GM10248 (cell line): Measurements from ENCODE around the gene STRADB.
"Not testable (repeated sequence)": the region's sequence is repeated elsewhere in the genome, so short reads cannot be mapped to it uniquely, and the experiment has no call there.

Source experiments
- CTCF ChIA-PET: fragments of 300-600 bp; sonication (Branson Sonifier 250); formaldehyde crosslinking; extraction: SDS; loops from one replicate; lab custom pipeline; 2021; ENCODE audit warnings: antibody characterized with exemption; lab: Yijun Ruan, JAX
- POLR2A ChIA-PET: fragments of 350-650 bp; sonication (Branson Sonifier 250); formaldehyde crosslinking; extraction: SDS; loops from one replicate; lab custom pipeline; 2020; ENCODE audit warnings: antibody characterized with exemption; lab: Yijun Ruan, JAX
- DNase-seq: peaks from one replicate; pipeline ENCODE4 v3.0.0; 2012; ENCODE audit errors: extremely low spot score
- TF ChIP-seq, protein P1 (sequence below): IDR thresholded peaks from 2 replicates; pipeline ENCODE4 v1.5.1; 2012; ENCODE audit warnings: mild to moderate bottlenecking, low read depth; ENCODE audit errors: extremely low read depth, missing control alignments, control extremely low read depth

Gene STRADB

GRCh38 chr2:201414099-201415023 lies 37.2 kb upstream of the STRADB start:
- CTCF ChIA-PET: interaction anchor here (0.8 to 1.4 kb wide), 5 partner anchors 9 to 182 kb away, joined by 3 to 7 read pairs (median 4); no protein-coding TSS in a partner anchor

GRCh38 chr2:201415149-201415548 lies 36.4 kb upstream of the STRADB start:
- no peak for DNase-seq
- TF ChIP-seq, protein P1, sequence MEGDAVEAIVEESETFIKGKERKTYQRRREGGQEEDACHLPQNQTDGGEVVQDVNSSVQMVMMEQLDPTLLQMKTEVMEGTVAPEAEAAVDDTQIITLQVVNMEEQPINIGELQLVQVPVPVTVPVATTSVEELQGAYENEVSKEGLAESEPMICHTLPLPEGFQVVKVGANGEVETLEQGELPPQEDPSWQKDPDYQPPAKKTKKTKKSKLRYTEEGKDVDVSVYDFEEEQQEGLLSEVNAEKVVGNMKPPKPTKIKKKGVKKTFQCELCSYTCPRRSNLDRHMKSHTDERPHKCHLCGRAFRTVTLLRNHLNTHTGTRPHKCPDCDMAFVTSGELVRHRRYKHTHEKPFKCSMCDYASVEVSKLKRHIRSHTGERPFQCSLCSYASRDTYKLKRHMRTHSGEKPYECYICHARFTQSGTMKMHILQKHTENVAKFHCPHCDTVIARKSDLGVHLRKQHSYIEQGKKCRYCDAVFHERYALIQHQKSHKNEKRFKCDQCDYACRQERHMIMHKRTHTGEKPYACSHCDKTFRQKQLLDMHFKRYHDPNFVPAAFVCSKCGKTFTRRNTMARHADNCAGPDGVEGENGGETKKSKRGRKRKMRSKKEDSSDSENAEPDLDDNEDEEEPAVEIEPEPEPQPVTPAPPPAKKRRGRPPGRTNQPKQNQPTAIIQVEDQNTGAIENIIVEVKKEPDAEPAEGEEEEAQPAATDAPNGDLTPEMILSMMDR: no peak
- POLR2A ChIA-PET: no interaction called here
- CTCF ChIA-PET: interaction anchor here (1.0 to 1.3 kb wide), 2 partner anchors 10 to 183 kb away, joined by 3 to 4 read pairs; no protein-coding TSS in a partner anchor

More at GRCh38 chr2:201414099-201415023, 37.2 kb upstream of the STRADB start:
- TF ChIP-seq, protein P1: no peak
- POLR2A ChIA-PET: no interaction called here
- peak; percentile 27 for DNase-seq

GRCh38 chr2:201419057-201419635 lies 32.4 kb upstream of the STRADB start:
- ChIA-PET CTCF (no interaction called here), POLR2A (no interaction called here)
- DNase-seq: no peak
- TF ChIP-seq, protein P1: peak; percentile 23

DNA sequence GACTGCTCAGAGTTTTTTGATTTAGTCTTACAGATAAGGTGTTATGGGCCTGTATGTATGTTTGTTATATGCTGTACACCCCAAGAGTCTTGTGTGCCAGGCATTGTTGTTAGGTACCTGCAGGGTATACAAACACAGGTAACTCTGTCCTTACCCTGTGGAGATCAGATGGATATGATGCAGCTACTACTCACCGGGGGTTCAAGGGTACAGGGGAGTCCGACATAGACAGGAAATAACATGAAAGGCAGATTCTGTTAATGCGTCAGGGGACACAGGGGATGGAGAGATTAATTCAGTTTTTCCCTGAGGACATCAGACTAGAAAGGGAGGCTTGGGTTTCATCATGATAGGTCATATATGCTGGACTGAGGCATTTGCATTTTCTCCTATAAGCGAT lies 31.6 kb upstream of the STRADB start:
- TF ChIP-seq, protein P1: no peak
- POLR2A ChIA-PET: no interaction called here
- no peak for DNase-seq
- CTCF ChIA-PET: no interaction called here

DNA sequence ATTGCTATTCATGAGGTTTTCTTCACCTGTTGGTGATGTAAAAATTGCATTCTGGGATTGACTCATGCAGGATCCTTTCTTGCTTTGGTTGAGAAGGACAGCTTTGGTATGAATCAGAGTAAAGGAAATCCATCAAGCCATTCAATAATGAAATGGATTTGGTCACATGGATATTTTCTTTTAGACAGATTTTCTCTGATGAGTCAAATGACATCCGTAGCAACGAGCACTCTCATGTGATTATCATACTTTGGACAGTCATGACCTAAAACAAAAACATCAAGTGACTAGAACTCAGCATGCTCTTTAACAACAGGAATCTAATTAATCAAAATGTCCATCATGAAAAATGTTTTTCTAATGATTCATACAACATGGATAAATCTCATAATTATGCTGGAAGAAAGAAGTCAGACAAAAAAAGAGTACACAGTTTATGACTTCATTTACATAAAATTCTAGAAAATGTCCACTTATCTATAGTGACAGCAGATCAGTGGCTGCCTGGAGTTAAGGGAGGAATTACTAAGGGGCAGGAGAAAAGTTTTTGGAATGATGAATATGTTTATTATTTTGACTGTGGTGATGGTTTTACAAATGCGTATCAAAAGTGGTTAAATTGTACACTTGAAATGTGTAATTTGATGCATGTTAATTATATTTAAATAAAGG lies 31.0 kb upstream of the STRADB start:
- TF ChIP-seq, protein P1: no peak
- ChIA-PET CTCF (no interaction called here), POLR2A (no interaction called here)
- no peak for DNase-seq

DNA sequence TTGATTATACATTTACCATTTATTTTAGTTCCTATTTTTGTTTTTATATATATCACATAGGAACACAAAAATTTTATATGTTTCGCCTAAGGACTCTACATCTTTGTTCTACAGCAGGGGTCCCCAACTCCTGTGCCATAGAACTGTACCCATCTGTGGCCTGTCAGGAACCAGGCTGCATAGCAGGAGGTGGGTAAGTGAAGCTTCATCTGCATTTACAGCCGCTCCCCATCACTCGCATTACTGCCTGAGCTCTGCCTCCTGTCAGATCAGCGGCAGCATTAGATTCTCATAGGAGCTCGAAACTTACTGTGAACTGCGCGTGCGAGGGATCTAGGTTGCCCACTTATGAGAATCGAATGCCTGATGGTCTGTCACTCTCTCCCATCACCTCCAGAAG lies 25.6 kb upstream of the STRADB start:
- ChIA-PET POLR2A (no interaction called here), CTCF (interaction anchor here (1.1 to 2.1 kb wide), 3 partner anchors 21 to 193 kb away, joined by 3 to 4 read pairs (median 3); no protein-coding TSS in a partner anchor)
- TF ChIP-seq, protein P1: no peak
- no peak for DNase-seq

- CTCF ChIA-PET, POLR2A ChIA-PET: not testable (repeated sequence)
Measured at GRCh38 chr2:201428366-201428765, 23.2 kb upstream of the STRADB start.

GRCh38 chr2:201429835-201430234 lies 21.7 kb upstream of the STRADB start:
- CTCF ChIA-PET, POLR2A ChIA-PET, DNase-seq: not testable (repeated sequence)

More at GRCh38 chr2:201428366-201428765, 23.2 kb upstream of the STRADB start:
- not testable (repeated sequence) for DNase-seq

- POLR2A ChIA-PET, DNase-seq, CTCF ChIA-PET: not testable (repeated sequence)
Measured at GRCh38 chr2:201430322-201430721, 21.2 kb upstream of the STRADB start.
